Ishikawa (cell line): ENCODE data around the gene SLC26A6.

Experiments
- CEBPB ChIP-seq: IDR thresholded peaks from 2 replicates; pipeline ENCODE4 v1.6.1; 2012
- CREB1 ChIP-seq: IDR thresholded peaks from 2 replicates; pipeline ENCODE4 v1.6.1; 2012; ENCODE audit warnings: low read depth
- EGR1 ChIP-seq: IDR thresholded peaks from 2 replicates; pipeline ENCODE4 v1.6.1; 2012
- EP300 ChIP-seq: IDR thresholded peaks from 2 replicates; pipeline ENCODE4 v1.6.1; 2012; ENCODE audit warnings: borderline replicate concordance
- FOXM1 ChIP-seq: IDR thresholded peaks from 2 replicates; pipeline ENCODE4 v1.6.1; 2012; ENCODE audit warnings: low read depth, borderline replicate concordance
- MAX ChIP-seq: IDR thresholded peaks from 2 replicates; pipeline ENCODE4 v1.6.1; 2012
- NFIC ChIP-seq: IDR thresholded peaks from 2 replicates; pipeline ENCODE4 v1.6.1; 2012
- RAD21 ChIP-seq: IDR thresholded peaks from 2 replicates; pipeline ENCODE4 v1.6.1; 2012; ENCODE audit warnings: low read depth
- REST ChIP-seq: IDR thresholded peaks from 2 replicates; pipeline ENCODE4 v1.6.1; 2012; ENCODE audit warnings: low read depth, mild to moderate bottlenecking
- TAF1 ChIP-seq: IDR thresholded peaks from 2 replicates; pipeline ENCODE4 v1.6.1; 2012; ENCODE audit warnings: low read depth, mild to moderate bottlenecking
- TCF12 ChIP-seq: IDR thresholded peaks from 2 replicates; pipeline ENCODE4 v1.6.1; 2012; ENCODE audit warnings: low read depth
- TEAD4 ChIP-seq: IDR thresholded peaks from 2 replicates; pipeline ENCODE4 v1.6.1; 2012
- USF1 ChIP-seq: IDR thresholded peaks from 2 replicates; pipeline ENCODE4 v1.6.1; 2012
- YY1 ChIP-seq: IDR thresholded peaks from 2 replicates; pipeline ENCODE4 v1.6.1; 2012; ENCODE audit warnings: low read depth
- ZBTB7A ChIP-seq: IDR thresholded peaks from 2 replicates; pipeline ENCODE4 v1.6.1; 2012; ENCODE audit warnings: low read depth

Gene SLC26A6

GRCh38 chr3:48656061-48656840 is 21.0 kb upstream of the SLC26A6 start:
- no peak for TF ChIP-seq CEBPB
- no peak; the same call in 1 of the 2 replicates for TF ChIP-seq TCF12
- peak; percentile 93 for TF ChIP-seq MAX
- peak; percentile 19; the same call in 1 of the 2 replicates for TF ChIP-seq EGR1
- no peak; the same call in 1 of the 2 replicates for TF ChIP-seq ZBTB7A
- TF ChIP-seq YY1: peak; percentile 44; the same call in 1 of the 2 replicates
- peak; percentile 38; the same call in 1 of the 2 replicates for TF ChIP-seq RAD21
- TF ChIP-seq FOXM1: no peak
- peak; percentile 6; the same call in 1 of the 2 replicates for TF ChIP-seq EP300

GRCh38 chr3:48655606-48656005 is 20.3 kb upstream of the SLC26A6 start:
- no peak for TF ChIP-seq TEAD4
- TF ChIP-seq EP300: no peak
- TF ChIP-seq YY1: no peak
- TF ChIP-seq ZBTB7A: no peak
- no peak for TF ChIP-seq USF1
- no peak for TF ChIP-seq CREB1
- no peak for TF ChIP-seq TCF12
- TF ChIP-seq NFIC: no peak

- TF ChIP-seq EP300 (no peak), FOXM1 (no peak), CEBPB (no peak), TAF1 (no peak), EGR1 (no peak), TCF12 (no peak), YY1 (no peak), MAX (no peak)
Measured at GRCh38 chr3:48655063-48655462, 19.8 kb upstream of the SLC26A6 start.

GRCh38 chr3:48652923-48653715 is 17.9 kb upstream of the SLC26A6 start:
- TF ChIP-seq EGR1: no peak
- TF ChIP-seq TAF1: no peak
- no peak for TF ChIP-seq MAX
- TF ChIP-seq TEAD4: no peak

GRCh38 chr3:48651771-48652170 is 16.5 kb upstream of the SLC26A6 start:
- TF ChIP-seq TCF12 (no peak), ZBTB7A (no peak), FOXM1 (no peak), NFIC (no peak), MAX (no peak), REST (no peak), CEBPB (no peak), TAF1 (no peak), YY1 (no peak), EGR1 (no peak), RAD21 (no peak), EP300 (no peak), TEAD4 (no peak), CREB1 (no peak), USF1 (no peak)

- no peak for TF ChIP-seq FOXM1
- TF ChIP-seq USF1: no peak
- TF ChIP-seq ZBTB7A: no peak
- no peak for TF ChIP-seq CEBPB
- TF ChIP-seq EP300: no peak
Measured at GRCh38 chr3:48650723-48651122, 15.5 kb upstream of the SLC26A6 start.
